Measurements from ENCODE around the gene IMPDH2.

DNA sequence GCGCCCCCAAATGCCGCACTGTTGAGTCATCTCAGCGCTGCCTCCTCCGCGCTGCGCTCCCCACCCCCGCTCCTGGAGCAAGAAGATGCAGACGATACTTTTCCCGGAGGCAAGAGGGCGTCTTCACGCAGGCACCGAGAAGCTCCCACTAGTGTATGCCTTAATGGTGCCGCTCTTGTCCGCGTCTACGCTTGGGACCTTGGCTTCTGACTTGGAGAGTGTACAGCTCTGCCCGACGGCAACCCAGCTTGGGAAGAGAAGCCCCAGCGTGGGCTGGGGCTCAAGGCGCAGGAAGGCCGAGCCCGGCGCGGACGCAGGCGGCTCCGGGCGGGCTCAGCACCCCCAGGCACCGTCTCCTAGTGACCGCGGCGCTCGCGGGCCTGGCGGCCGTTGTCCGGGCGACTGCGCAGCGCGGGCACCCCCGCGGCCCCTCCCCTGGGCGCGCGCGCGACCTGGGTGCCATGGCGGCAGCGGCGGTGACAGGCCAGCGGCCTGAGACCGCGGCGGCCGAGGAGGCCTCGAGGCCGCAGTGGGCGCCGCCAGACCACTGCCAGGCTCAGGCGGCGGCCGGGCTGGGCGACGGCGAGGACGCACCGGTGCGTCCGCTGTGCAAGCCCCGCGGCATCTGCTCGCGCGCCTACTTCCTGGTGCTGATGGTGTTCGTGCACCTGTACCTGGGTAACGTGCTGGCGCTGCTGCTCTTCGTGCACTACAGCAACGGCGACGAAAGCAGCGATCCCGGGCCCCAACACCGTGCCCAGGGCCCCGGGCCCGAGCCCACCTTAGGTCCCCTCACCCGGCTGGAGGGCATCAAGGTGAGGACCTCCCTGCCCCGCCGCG is 39.2 kb downstream of the IMPDH2 start, which contains the start of gene P4HTM:
- TF ChIP-seq EZH2 (optimal IDR thresholded peaks at IDR 0.05; ENCODE audit: low read depth, low read length) (no peak), EZH2phosphoT487 (IDR thresholded peaks at IDR 0.05; ENCODE audit: low read length) (no peak)
- TF ChIP-seq, protein P1, sequence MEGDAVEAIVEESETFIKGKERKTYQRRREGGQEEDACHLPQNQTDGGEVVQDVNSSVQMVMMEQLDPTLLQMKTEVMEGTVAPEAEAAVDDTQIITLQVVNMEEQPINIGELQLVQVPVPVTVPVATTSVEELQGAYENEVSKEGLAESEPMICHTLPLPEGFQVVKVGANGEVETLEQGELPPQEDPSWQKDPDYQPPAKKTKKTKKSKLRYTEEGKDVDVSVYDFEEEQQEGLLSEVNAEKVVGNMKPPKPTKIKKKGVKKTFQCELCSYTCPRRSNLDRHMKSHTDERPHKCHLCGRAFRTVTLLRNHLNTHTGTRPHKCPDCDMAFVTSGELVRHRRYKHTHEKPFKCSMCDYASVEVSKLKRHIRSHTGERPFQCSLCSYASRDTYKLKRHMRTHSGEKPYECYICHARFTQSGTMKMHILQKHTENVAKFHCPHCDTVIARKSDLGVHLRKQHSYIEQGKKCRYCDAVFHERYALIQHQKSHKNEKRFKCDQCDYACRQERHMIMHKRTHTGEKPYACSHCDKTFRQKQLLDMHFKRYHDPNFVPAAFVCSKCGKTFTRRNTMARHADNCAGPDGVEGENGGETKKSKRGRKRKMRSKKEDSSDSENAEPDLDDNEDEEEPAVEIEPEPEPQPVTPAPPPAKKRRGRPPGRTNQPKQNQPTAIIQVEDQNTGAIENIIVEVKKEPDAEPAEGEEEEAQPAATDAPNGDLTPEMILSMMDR (IDR thresholded peaks at IDR 0.05; ENCODE audit: low read length): peak; percentile 39

All from MM.1S (cell line).